GM18867 (cell line): ENCODE results near the gene SLC4A3.
"Not testable (repeated sequence)": the region's sequence is repeated elsewhere in the genome, so short reads cannot be mapped to it uniquely, and the experiment has no call there.

Experiments
- ATAC-seq: cut with Tn5 transposase; IDR thresholded peaks from one replicate; pipeline ENCODE4 v1.9.1; 2021; ENCODE audit warnings: mild to moderate bottlenecking, moderate library complexity; ENCODE audit not compliant: unreplicated experiment

Gene SLC4A3

DNA sequence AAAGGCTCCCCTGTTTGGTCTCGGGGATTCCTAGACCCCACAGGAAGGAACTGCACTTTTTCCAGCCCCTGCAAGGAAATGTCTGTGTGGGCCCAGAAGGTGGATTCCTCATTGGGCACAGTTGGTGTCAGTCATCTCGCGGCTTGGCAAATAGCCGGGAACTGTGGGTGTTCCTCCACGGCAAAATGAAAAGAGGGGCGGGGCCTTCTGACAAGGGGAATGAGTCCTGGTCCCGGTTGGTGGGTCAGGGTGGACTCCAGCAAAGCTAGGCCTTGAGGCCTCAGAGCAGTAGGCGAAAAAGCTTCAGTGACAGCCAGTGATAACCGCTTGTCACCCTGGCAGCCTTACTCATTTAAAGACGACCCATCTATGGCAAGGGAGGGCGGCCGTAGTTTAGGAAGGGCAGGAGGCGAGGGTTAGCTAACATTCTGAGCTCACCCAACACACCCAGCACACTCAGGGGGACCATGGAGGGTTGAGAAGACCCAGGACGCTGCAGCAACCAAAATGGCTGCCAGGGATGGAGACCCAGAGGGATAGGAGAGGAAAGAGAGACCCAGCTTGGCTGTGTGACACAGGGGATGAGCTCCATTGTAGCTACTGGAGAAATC lies 16.5 kb downstream of the SLC4A3 start:
- ATAC-seq, result no peak

DNA sequence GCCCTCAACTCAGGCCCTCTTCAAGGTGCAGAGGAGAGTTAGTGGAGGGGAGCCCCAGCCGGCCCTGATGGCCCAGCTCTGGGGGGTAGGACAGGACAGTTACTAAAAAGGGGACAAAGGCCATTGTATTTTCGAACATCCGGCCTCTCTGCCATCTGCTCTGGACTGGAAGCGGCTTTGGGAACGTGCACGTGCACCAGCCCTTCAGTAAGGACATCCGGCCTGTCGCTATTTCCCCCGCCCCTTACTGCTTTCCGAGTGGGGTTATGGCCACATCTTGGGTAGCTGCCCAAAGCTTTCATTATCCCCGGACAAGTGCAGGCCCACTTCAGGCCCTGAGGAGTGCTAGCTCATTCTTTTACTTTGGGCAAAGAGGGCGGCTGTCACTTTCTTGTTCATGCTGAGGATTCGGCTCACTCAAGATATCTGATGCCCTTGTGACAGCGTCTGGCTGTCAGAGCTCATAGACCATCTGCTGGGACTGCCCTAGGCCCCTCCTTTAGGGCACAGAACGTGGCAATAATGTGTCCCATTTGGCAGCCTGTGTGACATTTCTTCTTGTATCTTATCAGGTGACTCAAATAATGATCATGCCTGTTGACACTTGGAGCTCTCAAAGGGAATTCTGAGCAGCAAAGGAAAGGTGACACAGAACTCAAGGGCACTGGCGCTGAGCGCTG lies 17.5 kb downstream of the SLC4A3 start:
- no peak for ATAC-seq

DNA sequence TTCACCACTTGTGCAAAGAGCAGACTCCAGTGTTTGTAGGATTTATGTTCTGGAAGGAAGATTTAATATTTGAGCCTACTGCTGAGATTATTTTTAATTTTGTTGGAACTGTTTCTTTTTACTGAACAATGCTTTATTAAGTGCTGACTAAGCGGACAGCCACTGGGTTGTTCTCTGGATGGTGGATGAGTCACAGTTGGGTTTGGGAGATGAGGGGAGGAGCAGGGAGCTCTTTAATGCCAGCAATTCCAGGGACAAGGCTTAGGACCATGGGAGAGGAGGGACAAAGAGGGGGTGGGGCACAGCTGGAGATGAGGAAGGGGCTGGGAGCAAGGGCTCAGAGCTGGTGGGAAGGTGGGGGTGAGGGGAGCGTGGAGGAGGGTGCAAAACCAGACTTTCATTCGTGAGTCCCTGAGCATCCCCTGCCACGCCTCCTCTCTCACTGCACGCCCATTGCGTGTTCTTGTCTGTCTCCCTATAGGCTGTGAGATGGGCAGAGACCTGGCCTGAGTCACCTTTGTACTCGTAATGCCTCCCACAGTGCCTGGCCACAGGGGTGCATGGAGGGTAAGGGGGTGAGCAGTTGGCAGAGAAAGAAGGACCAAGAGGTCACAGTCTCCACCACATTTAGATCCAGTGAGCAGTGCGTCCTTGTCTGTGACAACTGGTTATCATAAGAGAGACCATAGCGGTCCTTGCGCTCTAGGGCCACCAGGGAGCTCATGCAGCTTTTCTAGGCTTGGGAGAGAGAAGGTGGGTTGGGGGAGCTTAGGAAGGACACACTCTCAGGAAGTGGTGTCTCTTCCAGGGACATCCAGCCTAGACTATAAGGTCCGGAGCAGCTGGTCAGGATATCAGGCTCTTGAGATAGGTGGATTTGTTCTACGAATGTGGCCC lies 18.4 kb downstream of the SLC4A3 start:
- ATAC-seq, result no peak

DNA sequence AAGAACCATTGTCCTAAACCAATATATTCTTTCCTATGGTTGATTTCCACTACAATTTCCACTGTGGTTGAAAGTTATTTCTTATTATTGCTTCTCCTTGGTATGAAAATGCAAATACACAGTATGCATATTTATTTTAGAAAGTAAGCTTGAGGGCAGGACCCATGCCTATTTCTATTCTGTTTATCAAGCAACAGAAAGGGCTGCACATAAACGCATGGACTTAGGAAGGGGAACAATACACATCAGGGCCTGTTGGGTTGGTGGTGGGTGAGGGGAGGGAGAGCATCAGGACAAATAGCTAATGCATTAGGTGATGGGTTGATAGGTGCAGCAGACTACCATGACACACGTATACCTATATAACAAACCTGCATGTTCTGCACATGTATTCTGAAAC lies 20.7 kb downstream of the SLC4A3 start:
- ATAC-seq, result no peak

DNA sequence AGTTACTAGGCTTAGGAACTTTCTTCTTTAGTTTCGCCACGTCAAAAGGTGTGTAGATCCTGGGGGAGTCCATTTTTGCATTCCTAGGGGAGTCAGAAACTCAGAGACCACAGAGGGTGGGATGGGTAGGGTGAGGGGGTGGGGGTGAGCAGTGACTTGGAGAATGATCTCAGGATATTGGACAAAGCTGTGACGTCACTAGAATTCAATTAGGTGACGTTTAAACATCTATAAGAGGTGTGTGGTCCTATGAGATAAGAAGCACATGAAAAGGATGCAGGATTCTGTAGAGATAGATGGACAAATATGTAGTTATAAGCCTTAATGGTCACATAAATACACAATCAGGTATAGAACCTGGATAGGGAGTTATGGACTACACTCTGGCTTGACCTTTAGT lies 21.5 kb downstream of the SLC4A3 start:
- no peak for ATAC-seq

DNA sequence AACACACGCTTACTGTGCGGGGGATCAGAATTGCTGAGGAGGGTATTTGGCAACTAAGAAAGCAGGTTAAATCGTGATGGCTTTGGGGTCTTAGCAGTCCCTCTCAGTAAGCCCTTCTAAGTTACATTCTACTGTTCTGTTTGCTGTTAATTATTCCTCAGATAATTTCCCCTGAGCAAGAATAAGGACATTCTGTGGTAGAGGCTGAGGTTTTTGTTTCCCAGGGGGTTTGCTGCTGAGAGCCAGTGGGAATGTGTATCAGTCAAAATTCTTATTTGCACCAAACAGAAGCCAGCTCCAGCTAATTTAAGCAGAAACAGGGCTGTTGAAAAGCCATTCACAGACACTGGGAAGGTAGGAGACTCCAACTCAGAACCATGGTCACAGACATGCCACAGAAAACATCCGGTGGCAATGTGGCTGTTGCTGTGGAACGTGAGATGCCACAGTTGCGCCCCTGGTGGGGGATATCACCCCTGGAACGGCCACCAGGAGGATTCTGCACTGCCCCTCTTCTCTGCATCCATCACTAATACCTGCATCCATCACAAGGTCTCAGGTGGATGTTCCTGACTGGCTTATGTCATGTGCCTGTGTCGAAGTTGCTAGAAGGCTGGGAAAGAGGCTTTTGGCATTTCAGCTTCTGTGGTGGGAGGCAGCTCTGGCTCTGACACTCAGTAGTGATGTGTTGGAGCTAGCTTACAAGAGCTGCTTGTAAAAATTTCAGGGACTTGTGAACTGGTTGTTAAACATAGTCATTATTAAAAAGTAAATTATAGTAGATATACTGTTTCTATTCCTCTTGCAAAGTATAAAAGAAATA lies 23.2 kb downstream of the SLC4A3 start:
- no peak for ATAC-seq

DNA sequence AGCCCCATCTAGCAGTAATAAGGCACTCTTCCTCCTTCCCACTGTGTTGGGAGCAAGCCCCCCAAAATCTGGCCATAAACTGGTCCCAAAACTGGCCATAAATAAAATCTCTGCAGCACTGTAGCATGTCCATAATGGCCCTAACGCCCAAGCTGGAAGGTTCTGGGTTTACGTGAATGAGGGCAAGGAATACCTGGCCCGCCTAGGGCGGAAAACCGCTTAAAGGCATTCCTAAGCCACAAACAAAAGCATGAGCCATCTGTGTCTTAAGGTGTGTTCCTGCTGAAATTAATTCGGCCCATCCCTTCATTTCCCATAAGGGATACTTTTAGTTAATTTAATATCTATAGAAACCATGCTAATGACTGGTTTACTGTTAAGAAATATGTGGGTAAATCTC lies 24.2 kb downstream of the SLC4A3 start:
- ATAC-seq, result not testable (repeated sequence)

DNA sequence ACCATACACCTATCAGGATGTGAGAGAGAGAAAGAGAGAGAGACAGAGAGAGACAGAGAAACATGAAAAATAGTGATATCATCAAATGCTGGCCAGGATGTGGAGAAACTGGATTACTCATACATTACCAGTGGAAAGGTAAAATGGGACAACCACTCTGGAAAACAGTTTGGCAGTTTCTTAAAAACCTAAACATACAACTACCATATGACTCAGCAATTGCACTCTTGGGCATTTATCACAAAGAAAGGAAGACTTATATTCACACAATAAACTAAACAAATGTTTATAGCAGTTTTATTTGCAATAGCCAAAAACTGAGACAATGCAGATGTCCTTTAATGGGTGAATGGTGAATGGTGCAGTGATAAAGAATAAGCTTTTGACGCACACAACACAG lies 29.1 kb downstream of the SLC4A3 start:
- no peak for ATAC-seq

DNA sequence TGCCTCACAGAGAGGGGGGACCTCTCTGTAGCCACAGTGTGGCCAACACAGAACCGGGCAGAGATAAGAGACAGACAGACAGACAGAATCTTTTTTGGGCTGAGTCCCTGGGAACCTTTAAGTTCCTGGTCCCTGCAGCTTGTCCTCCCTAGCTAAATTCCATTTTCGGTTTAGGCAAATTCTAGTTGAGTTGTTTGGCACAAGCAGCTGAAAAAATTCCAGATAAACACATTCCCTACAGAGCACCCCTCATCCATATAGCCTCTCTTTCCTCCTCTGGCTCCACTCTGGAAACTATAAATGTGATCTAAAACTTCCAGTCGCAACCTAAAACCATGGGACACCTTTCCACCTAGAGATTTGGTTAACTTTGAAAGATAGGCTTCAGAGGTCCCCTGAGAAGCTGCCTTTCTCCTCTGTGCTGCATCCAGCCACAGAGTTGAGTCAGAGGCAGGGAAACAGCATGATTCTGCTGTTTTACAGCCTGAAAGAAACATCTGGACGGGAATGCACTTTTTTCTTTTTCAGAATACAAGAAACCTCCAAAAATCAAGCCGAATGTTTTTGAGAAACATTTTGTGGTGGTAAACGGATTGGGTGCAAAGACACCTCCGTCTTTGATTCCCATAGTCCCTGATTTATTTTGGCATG lies 30.9 kb downstream of the SLC4A3 start:
- no peak for ATAC-seq

DNA sequence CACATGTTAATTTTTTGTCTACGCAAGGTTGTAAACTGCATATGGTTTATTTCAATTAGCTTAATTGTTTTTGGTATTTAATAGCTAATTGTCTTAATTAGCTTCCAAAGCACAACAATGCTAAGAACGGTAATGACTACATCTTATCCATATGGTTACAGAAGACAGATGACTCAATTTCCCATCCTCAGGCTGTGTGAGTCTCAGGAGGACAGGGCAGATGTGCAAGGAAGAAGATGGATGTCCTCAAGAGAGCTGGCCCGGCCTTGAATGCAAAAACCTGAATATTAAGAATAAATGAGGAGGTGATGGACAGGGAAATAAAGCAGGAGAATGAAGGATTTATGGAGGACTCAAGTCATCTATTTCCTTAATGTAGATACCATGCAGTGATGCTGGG lies 31.4 kb downstream of the SLC4A3 start:
- no peak for ATAC-seq

DNA sequence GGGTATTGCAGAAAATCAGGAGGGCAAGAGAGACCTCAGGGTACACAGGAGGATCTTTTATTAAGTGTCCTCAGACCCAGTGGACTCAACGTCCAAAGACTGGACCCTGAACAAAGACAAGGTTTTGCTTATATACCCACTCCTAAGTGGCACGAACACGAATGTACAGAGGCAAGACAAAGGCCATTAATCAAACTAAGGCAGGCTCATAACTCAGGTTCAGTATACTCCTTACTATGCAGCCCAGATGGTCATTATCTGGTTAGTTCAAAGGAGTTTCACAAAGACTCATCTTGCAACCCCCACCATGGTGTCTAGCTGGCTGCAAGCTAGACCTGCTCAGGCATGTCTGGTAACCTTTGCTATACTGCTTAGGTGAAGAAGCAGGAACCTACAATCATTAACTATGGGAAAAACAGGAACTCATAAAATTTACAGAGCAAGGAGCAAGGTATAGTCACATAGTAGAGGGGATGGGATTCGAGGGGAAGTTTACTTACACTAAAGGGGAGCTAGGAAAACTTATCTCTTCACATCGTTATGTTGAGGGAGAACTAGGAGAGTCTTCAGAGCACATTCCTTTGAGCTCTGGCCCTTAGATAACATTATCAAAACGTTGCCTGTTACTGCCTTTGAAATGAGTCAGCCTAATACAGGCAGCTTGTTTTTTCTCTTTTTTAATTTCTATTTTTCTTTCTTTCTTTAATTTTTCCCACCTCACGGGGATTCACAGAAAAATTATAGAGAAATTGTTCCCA lies 33.9 kb downstream of the SLC4A3 start:
- peak; percentile 94 for ATAC-seq

DNA sequence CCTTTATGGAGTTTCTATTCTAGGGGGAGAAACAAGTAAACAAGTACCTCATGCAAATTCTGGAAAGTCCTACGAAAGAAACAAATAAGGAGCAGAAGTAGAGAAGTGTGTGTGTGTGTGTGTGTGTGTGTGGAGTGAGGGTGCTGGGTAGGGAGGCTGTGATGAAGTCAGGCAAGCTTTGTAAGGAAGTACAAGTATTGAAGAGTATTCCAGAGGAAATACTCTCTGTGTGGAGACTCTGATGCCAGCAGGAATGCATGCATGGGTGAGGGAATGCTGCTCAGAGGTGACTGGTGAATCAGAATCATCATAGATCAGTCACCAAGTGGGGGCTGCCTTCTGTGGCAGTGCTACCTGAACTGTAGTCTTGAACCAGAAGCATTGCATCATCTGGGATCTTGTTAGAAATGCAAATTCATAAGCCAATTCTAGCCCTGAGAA lies 34.5 kb downstream of the SLC4A3 start:
- peak; percentile 16 for ATAC-seq

DNA sequence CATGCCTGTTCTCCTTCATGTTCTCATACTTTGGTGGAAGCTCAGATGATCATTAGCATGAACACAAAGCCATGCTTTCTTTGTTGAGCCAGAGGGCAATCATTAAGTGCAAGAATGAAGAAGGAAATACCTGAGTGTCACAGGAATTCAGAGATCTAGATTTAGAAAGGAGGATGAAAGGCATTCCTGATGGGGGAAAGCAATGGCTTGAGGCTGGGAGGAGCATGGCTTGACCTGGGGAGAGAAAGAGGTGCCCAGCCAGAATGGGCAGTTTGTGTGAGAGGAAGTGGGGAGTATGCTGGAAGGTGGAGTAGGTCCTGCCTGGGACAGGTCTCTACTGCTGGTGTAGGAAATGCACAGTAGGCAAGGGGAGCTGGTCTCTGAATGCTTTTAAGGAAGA lies 35.1 kb downstream of the SLC4A3 start:
- ATAC-seq, result no peak

DNA sequence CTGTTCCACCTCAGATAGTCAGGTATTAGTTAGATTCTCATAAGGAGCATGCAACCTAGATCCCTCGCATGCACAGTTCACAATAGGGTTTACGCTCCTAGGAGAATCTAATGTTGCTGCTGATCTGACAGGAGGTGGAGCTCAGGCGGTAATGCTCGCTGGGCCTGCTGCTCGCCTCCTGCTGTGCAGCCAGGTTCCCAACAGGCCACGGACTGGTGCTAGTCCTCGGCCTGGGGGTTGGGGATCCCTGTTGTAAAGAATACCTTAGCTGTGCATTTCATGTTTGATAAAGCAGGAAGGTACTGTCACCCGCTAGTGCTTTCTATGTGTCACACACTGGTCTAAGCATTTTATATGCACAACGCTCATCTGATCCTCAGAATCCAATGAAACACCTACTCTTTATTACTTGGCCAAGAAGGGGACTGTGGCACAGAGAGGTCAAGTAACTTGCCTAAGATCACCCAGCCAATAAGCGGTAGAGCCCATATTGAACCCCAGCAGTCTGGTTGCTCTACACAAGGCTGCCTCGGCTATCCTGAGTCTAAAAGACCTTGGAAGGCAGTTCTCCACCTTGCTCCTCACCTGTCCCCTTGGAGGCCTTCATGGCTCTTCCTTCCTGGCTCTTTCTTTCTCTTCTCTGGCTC lies 35.8 kb downstream of the SLC4A3 start:
- ATAC-seq, result no peak

DNA sequence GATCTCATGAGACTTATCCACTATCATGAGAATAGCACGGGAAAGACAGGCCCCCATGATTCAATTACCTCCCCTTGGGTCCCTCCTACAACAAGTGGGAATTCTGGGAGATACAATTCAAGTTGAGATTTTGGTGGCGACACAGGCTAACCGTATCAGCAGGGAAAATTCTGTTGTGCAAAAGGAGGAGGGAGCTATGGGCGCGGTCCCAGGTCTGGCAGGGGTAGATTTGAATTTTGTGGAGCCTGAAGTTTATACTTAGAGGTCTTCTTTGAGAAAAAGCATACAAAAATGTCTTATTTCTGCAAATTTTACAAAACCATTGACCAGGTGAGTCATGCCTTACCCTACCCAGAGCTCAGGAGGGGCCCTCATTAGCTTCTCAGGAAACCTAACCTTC lies 36.6 kb downstream of the SLC4A3 start:
- ATAC-seq, result no peak

DNA sequence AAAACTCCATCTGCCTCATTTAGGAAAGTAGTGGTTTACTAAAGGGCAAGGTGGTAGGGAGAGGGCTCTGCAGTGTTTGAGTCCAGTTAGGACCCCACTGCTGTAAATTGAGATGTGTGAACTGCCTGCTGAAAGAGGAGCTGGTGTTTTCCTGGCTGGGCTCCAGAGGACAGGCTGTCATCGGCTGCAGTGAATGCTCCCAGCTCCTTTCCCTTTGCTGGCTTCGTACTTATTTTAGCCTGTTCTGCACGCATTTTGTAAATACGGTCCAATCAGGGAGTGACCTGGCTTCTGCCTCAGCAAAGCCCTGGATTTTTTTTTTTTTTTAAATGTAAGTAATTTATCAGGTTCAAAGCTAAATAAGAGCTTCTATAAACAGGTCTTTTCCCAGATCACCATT lies 37.5 kb downstream of the SLC4A3 start:
- no peak for ATAC-seq

DNA sequence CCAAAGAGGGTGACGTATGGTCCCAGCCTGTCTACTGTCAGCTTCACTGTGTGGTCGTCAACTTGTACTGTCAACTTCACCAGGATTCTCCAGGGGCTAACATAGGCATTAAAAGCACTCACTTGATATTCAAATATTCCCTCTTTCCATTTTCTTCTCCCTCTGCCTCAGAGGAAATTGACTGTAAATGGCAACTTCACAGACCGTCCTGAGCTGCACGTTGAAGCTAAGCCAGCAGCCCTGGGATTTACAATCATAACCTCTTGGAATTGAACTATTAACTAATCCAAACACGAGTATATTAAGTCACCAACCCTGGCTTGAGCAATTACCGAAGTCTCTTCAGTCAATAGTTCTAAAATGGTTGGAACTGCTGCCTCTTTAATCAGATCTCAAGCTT lies 38.5 kb downstream of the SLC4A3 start:
- no peak for ATAC-seq

DNA sequence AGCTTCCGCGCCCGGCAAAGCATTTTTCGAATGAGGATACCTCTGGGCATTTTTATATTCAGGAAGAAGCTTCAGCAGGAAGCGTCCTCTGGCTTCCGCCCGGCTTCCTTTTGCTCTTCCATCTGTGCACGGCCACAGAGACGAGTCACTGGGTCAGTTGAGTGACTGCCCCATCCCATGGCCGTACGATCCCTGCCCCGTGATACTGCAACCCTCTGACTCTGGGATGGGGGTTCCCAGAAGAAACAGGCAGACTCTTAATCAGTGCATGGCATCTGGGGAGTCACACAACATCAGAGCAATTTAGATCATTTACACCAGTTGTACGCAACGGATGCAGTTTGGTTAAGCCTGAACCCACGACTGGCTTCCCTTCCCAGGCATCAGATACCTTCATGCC lies 40.9 kb downstream of the SLC4A3 start:
- no peak for ATAC-seq

DNA sequence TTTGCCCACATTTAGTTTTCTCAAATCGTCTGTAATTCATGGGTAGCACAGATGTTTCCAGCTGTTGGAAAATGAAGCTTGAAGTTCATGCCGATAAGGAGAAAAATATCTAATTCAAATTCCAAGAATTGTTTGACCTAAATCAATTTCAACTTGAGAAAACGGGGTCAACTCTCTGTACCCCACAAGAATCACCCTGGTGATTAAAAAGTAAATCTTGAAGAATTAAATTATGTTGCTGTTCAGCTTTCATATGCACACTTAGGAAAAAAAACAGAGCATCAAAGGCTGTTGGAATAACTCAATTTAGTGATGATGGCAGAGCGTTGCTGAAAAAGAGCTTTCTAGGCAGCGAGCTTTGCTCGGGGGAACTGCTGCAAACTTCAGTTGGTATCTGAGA lies 43.0 kb downstream of the SLC4A3 start:
- no peak for ATAC-seq
